ENCODE data around the gene KRT80.

DNA sequence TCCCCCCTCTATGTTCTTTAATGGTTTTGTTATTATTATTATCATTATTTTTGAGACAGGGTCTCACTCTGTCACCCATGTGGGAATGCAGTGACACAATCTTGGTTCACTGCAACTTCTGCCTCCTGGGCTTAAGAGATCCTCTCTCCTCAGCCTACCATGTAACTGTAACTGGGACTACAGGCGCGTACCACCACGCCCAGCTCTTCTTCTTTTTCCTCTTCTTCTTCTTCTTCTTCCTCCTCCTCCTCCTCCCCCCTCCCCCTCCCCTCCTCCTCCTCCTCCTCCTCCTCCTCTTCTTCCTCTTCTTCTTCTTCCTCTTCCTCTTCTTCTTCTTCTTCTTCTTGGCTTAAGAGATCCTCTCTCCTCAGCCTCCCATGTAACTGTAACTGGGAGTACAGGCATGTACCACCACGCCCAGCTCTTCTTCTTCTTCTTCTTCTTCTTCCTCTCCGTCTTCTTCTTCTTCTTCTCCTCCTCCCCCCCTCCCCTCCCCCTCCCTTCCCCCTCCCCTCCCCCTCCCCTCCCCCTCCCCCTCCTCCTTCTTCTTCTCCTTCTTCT, 35.9 kb upstream of the KRT80 start:
- TF ChIP-seq CTCF (IDR thresholded peaks at IDR 0.05): no peak
- no peak for TF ChIP-seq POLR2A (IDR thresholded peaks at IDR 0.05)
